WTC11 (cell line): Measurements from ENCODE around the gene ANKRD9.

Source experiments
- ESRRA ChIP-seq: sonication (generic); formaldehyde crosslinking; IDR thresholded peaks from 2 replicates; pipeline ENCODE4 v1.8.1; 2022; ENCODE audit warnings: mild to moderate bottlenecking, missing genetic modification reagents, borderline replicate concordance
- ETV6 ChIP-seq: sonication (generic); formaldehyde crosslinking; IDR thresholded peaks from 2 replicates; pipeline ENCODE4 v1.8.1; 2022; ENCODE audit warnings: mild to moderate bottlenecking, missing genetic modification reagents
- FOXJ3 ChIP-seq: sonication (generic); formaldehyde crosslinking; IDR thresholded peaks from 2 replicates; pipeline ENCODE4 v1.9.0; 2021; ENCODE audit warnings: missing genetic modification reagents, mild to moderate bottlenecking, borderline replicate concordance
- KAT7 ChIP-seq: sonication (generic); formaldehyde crosslinking; IDR thresholded peaks from 2 replicates; pipeline ENCODE4 v1.8.1; 2023; ENCODE audit warnings: missing genetic modification reagents, mild to moderate bottlenecking, borderline replicate concordance
- MYBL2 ChIP-seq: sonication (generic); formaldehyde crosslinking; IDR thresholded peaks from 2 replicates; pipeline ENCODE4 v1.8.1; 2023; ENCODE audit warnings: mild to moderate bottlenecking, moderate library complexity, missing genetic modification reagents
- OVOL2 ChIP-seq: fragments of 250-450 bp; sonication (Bioruptor Pico); IDR thresholded peaks from 2 replicates; pipeline ENCODE4 v1.9.0; 2021; ENCODE audit warnings: mild to moderate bottlenecking, borderline replicate concordance
- SMAD4 ChIP-seq: sonication (generic); formaldehyde crosslinking; IDR thresholded peaks from 2 replicates; pipeline ENCODE4 v1.8.0; 2022; ENCODE audit warnings: mild to moderate bottlenecking, missing genetic modification reagents
- TF ChIP-seq, protein P1 (sequence below): sonication (generic); formaldehyde crosslinking; IDR thresholded peaks from 2 replicates; pipeline ENCODE4 v1.8.0; 2022; ENCODE audit warnings: mild to moderate bottlenecking, missing genetic modification reagents
- TF ChIP-seq, protein P2 (sequence below): sonication (generic); formaldehyde crosslinking; IDR thresholded peaks from 2 replicates; pipeline ENCODE4 v1.8.1; 2023; ENCODE audit warnings: mild to moderate bottlenecking, missing genetic modification reagents
- TF ChIP-seq, protein P3 (sequence below): fragments of 200-600 bp; IDR thresholded peaks from 2 replicates; pipeline ENCODE4 v1.8.0; 2022; ENCODE audit warnings: antibody characterized with exemption
- TF ChIP-seq, protein P4 (sequence below): fragments of 250-450 bp; sonication (Bioruptor Pico); IDR thresholded peaks from 2 replicates; pipeline ENCODE4 v1.9.0; 2021; ENCODE audit warnings: moderate library complexity, mild to moderate bottlenecking, inconsistent platforms, borderline replicate concordance
- TF ChIP-seq, protein P5 (sequence below): sonication (generic); formaldehyde crosslinking; IDR thresholded peaks from 2 replicates; pipeline ENCODE4 v1.8.1; 2022; ENCODE audit warnings: missing genetic modification reagents, borderline replicate concordance
- TF ChIP-seq, protein P6 (sequence below): sonication (generic); formaldehyde crosslinking; IDR thresholded peaks from 2 replicates; pipeline ENCODE4 v1.8.0; 2023; ENCODE audit warnings: mild to moderate bottlenecking, missing genetic modification reagents
- TF ChIP-seq, protein P7 (sequence below): sonication (generic); formaldehyde crosslinking; IDR thresholded peaks from 2 replicates; pipeline ENCODE4 v1.8.1; 2023; ENCODE audit warnings: mild to moderate bottlenecking, missing genetic modification reagents

DNA sequence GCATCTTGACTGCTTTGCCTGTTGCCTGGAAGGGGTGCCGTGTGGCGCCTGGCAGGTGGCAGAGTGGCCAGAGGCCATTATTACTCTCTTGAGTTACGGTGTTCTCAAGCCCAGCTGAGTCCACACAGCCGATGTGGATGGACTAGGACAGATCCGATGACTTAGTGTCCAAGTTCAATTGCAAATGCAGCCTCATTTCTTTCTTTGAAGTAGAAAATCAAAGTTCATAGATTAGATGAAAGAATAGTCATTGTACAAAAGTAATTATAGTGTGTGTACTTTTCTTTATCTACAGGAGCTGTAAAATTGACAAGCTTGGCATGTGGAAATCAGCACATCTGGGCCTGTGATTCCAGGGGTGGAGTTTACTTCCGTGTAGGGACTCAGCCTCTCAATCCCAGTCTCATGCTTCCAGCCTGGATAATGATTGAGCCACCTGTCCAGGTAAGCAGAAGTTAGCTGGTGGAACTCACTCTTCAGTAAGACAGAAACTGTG lies 44.7 kb downstream of the ANKRD9 start:
- TF ChIP-seq, protein P1, sequence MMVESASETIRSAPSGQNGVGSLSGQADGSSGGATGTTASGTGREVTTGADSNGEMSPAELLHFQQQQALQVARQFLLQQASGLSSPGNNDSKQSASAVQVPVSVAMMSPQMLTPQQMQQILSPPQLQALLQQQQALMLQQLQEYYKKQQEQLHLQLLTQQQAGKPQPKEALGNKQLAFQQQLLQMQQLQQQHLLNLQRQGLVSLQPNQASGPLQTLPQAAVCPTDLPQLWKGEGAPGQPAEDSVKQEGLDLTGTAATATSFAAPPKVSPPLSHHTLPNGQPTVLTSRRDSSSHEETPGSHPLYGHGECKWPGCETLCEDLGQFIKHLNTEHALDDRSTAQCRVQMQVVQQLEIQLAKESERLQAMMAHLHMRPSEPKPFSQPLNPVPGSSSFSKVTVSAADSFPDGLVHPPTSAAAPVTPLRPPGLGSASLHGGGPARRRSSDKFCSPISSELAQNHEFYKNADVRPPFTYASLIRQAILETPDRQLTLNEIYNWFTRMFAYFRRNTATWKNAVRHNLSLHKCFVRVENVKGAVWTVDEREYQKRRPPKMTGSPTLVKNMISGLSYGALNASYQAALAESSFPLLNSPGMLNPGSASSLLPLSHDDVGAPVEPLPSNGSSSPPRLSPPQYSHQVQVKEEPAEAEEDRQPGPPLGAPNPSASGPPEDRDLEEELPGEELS (CRISPR knock-in tag), result no peak
- TF ChIP-seq, protein P2, sequence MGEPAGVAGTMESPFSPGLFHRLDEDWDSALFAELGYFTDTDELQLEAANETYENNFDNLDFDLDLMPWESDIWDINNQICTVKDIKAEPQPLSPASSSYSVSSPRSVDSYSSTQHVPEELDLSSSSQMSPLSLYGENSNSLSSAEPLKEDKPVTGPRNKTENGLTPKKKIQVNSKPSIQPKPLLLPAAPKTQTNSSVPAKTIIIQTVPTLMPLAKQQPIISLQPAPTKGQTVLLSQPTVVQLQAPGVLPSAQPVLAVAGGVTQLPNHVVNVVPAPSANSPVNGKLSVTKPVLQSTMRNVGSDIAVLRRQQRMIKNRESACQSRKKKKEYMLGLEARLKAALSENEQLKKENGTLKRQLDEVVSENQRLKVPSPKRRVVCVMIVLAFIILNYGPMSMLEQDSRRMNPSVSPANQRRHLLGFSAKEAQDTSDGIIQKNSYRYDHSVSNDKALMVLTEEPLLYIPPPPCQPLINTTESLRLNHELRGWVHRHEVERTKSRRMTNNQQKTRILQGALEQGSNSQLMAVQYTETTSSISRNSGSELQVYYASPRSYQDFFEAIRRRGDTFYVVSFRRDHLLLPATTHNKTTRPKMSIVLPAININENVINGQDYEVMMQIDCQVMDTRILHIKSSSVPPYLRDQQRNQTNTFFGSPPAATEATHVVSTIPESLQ (CRISPR knock-in tag), result no peak
- TF ChIP-seq, protein P3, sequence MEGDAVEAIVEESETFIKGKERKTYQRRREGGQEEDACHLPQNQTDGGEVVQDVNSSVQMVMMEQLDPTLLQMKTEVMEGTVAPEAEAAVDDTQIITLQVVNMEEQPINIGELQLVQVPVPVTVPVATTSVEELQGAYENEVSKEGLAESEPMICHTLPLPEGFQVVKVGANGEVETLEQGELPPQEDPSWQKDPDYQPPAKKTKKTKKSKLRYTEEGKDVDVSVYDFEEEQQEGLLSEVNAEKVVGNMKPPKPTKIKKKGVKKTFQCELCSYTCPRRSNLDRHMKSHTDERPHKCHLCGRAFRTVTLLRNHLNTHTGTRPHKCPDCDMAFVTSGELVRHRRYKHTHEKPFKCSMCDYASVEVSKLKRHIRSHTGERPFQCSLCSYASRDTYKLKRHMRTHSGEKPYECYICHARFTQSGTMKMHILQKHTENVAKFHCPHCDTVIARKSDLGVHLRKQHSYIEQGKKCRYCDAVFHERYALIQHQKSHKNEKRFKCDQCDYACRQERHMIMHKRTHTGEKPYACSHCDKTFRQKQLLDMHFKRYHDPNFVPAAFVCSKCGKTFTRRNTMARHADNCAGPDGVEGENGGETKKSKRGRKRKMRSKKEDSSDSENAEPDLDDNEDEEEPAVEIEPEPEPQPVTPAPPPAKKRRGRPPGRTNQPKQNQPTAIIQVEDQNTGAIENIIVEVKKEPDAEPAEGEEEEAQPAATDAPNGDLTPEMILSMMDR, result no peak
- TF ChIP-seq ETV6 (CRISPR knock-in tag), result no peak
- no peak for TF ChIP-seq KAT7 (CRISPR knock-in tag)
- no peak for TF ChIP-seq MYBL2 (CRISPR knock-in tag)
- TF ChIP-seq, protein P4, sequence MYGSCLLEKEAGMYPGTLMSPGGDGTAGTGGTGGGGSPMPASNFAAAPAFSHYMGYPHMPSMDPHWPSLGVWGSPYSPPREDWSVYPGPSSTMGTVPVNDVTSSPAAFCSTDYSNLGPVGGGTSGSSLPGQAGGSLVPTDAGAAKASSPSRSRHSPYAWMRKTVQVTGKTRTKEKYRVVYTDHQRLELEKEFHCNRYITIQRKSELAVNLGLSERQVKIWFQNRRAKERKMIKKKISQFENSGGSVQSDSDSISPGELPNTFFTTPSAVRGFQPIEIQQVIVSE, result no peak
- TF ChIP-seq OVOL2 (CRISPR knock-in tag), result no peak
- TF ChIP-seq, protein P5, sequence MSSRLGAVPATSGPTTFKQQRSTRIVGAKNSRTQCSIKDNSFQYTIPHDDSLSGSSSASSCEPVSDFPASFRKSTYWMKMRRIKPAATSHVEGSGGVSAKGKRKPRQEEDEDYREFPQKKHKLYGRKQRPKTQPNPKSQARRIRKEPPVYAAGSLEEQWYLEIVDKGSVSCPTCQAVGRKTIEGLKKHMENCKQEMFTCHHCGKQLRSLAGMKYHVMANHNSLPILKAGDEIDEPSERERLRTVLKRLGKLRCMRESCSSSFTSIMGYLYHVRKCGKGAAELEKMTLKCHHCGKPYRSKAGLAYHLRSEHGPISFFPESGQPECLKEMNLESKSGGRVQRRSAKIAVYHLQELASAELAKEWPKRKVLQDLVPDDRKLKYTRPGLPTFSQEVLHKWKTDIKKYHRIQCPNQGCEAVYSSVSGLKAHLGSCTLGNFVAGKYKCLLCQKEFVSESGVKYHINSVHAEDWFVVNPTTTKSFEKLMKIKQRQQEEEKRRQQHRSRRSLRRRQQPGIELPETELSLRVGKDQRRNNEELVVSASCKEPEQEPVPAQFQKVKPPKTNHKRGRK, result no peak
- TF ChIP-seq SMAD4 (CRISPR knock-in tag), result no peak
- no peak for TF ChIP-seq FOXJ3 (CRISPR knock-in tag)
- TF ChIP-seq ESRRA (CRISPR knock-in tag), result no peak
- TF ChIP-seq, protein P6, sequence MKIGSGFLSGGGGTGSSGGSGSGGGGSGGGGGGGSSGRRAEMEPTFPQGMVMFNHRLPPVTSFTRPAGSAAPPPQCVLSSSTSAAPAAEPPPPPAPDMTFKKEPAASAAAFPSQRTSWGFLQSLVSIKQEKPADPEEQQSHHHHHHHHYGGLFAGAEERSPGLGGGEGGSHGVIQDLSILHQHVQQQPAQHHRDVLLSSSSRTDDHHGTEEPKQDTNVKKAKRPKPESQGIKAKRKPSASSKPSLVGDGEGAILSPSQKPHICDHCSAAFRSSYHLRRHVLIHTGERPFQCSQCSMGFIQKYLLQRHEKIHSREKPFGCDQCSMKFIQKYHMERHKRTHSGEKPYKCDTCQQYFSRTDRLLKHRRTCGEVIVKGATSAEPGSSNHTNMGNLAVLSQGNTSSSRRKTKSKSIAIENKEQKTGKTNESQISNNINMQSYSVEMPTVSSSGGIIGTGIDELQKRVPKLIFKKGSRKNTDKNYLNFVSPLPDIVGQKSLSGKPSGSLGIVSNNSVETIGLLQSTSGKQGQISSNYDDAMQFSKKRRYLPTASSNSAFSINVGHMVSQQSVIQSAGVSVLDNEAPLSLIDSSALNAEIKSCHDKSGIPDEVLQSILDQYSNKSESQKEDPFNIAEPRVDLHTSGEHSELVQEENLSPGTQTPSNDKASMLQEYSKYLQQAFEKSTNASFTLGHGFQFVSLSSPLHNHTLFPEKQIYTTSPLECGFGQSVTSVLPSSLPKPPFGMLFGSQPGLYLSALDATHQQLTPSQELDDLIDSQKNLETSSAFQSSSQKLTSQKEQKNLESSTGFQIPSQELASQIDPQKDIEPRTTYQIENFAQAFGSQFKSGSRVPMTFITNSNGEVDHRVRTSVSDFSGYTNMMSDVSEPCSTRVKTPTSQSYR (CRISPR knock-in tag), result no peak
- TF ChIP-seq, protein P7, sequence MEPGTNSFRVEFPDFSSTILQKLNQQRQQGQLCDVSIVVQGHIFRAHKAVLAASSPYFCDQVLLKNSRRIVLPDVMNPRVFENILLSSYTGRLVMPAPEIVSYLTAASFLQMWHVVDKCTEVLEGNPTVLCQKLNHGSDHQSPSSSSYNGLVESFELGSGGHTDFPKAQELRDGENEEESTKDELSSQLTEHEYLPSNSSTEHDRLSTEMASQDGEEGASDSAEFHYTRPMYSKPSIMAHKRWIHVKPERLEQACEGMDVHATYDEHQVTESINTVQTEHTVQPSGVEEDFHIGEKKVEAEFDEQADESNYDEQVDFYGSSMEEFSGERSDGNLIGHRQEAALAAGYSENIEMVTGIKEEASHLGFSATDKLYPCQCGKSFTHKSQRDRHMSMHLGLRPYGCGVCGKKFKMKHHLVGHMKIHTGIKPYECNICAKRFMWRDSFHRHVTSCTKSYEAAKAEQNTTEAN (CRISPR knock-in tag), result no peak
